GM19463 (cell line): ENCODE results near the gene HSD17B1.

ENCODE experiments used
- ATAC-seq: cut with Tn5 transposase; IDR thresholded peaks from one replicate; pipeline ENCODE4 v1.9.1; 2021; ENCODE audit warnings: mild to moderate bottlenecking, moderate library complexity; ENCODE audit not compliant: unreplicated experiment

Gene HSD17B1

DNA sequence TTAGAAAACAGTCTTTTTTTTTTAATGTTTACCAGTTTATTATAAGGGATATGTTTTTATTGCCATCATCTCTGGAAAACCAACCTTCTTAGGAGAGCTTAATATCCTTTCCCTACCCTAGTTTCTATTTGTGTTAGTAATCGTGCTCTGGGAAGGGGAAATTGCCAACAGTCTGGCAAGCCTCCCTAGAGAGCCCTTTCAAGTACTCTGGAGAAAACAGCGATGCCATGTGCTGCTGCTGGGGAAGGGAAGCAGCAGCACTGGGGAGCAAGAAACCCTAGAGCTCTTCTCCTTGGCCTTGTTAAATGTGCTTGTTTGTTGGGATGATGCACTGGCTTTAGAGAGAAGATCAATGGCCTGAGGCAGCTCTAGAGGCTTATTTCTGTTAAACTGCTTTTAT lies 46.2 kb downstream of the HSD17B1 start:
- no peak for ATAC-seq

DNA sequence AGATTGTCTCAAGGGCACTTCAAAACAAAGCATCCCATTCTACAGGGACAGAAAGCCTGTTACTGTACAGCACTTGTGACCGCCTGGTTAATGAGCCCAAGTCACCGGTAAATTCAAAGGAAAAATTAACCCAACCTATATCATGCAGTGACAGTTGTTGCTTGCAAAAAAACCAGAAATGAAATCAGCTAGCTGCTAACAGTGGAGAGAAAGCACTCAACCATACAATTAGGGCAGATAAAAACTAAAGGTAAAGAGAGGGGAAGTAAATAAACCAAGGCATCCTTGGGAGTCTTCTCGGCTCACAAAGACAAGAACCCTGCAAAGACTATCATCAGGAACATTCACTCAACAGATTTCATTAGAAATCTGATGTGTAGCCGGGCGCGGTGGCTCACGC lies 50.6 kb downstream of the HSD17B1 start:
- no peak for ATAC-seq
